Endothelial cell of umbilical vein (primary cell): ENCODE data around the gene DCC. TPM values are rescaled to one million over a fixed set of nuclear protein-coding genes. Genes with fewer than 3 reads are reported as not detected.

Experiments used
- BruUV-seq: library from RNA; stranded (reverse); fragments of 400-500 nt; replicated peaks from 2 replicates; lab custom pipeline; 2021; lab: Mats Ljungman, UMichigan
- CTCF ChIA-PET: fragments of 300-600, 350-600 bp; sonication (Branson Sonifier 250); formaldehyde crosslinking; loops from one replicate; lab custom pipeline; 2021; ENCODE audit warnings: antibody characterized with exemption, inconsistent platforms; lab: Charles Lee
- POLR2A ChIA-PET: fragments of 300-600, 350-600 bp; sonication (Branson Sonifier 250); formaldehyde crosslinking; loops from one replicate; lab custom pipeline; 2021; ENCODE audit warnings: antibody characterized with exemption, inconsistent platforms; lab: Charles Lee
- DNase-seq: peaks from one replicate; pipeline ENCODE4 v3.0.0-alpha.2; 2011; ENCODE audit warnings: low read depth, low spot score
- FAIRE-seq: peaks from 2 replicates; lab custom pipeline; 2011; peaks lifted over from hg19 to GRCh38; lab: Jason Lieb, UNC
- H2AFZ ChIP-seq: 2 replicates; pipeline ENCODE4 v1.6.0; 2012; ENCODE audit warnings: low read depth, low read length, control low read depth, inconsistent platforms
- H3K27ac ChIP-seq: 2 replicates; pipeline ENCODE4 v1.5.1; 2011; ENCODE audit warnings: low read depth, mild to moderate bottlenecking, control low read depth, low read length, moderate library complexity; ENCODE audit not compliant: insufficient read depth
- H3K27me3 ChIP-seq, 2 experiments: 2 replicates each; pipeline versions ENCODE4 v1.6.0 to v1.6.1; 2011; ENCODE audit warnings: low read length in 2 of 2, mixed read lengths in 1 of 2; ENCODE audit not compliant: control insufficient read depth in 2 of 2, insufficient read depth in 2 of 2
- H3K36me3 ChIP-seq, 2 experiments: 2 replicates in 1 of 2; 3 replicates in 1 of 2; pipeline ENCODE4 v1.5.1; 2011; ENCODE audit warnings: low read length in 2 of 2, mild to moderate bottlenecking in 1 of 2, moderate library complexity in 1 of 2; ENCODE audit not compliant: control insufficient read depth in 2 of 2, insufficient read depth in 2 of 2; ENCODE audit errors: extremely low read depth in 1 of 2
- H3K4me1 ChIP-seq: 3 replicates; pipeline ENCODE4 v1.5.1; 2011; ENCODE audit warnings: mild to moderate bottlenecking, low read length; ENCODE audit not compliant: control insufficient read depth, insufficient read depth; ENCODE audit errors: extremely low read depth
- H3K4me2 ChIP-seq: 2 replicates; pipeline ENCODE4 v1.6.1; 2011; ENCODE audit warnings: low read length, control low read depth, mixed read lengths; ENCODE audit not compliant: insufficient read depth
- H3K4me3 ChIP-seq, 3 experiments: fragments of 200-600 bp in 1 of 3; sonication (generic), shearing (Covaris generic) in 1 of 3; replicated peaks in 1 of 3; 2 replicates each; pipeline ENCODE4 v1.5.1; 2011 to 2016; ENCODE audit warnings: control low read depth in 3 of 3, low read length in 3 of 3, mild to moderate bottlenecking in 2 of 3, inconsistent platforms in 1 of 3, low read depth in 1 of 3, moderate library complexity in 1 of 3; ENCODE audit not compliant: insufficient read depth in 1 of 3
- H3K79me2 ChIP-seq: 2 replicates; pipeline ENCODE4 v1.6.0; 2012; ENCODE audit warnings: low read length, inconsistent platforms; ENCODE audit not compliant: control insufficient read depth, insufficient read depth
- H3K9ac ChIP-seq: replicated peaks from 2 replicates; pipeline ENCODE3; 2011; ENCODE audit warnings: low read length, control low read depth; ENCODE audit not compliant: insufficient read depth; ENCODE audit errors: extremely low read depth
- H3K9me1 ChIP-seq: replicated peaks from 3 replicates; pipeline ENCODE4 v1.6.0; 2011; ENCODE audit warnings: mild to moderate bottlenecking, low read length; ENCODE audit not compliant: control insufficient read depth, insufficient read depth; ENCODE audit errors: extremely low read depth
- H3K9me3 ChIP-seq: replicated peaks from 2 replicates; pipeline ENCODE4 v1.5.1; 2012; ENCODE audit warnings: low read length, inconsistent platforms; ENCODE audit not compliant: control insufficient read depth, insufficient read depth
- H4K20me1 ChIP-seq: replicated peaks from 2 replicates; pipeline ENCODE3; 2011; ENCODE audit warnings: mild to moderate bottlenecking, low read length; ENCODE audit not compliant: control insufficient read depth, insufficient read depth; ENCODE audit errors: extremely low read depth
- EZH2 ChIP-seq: IDR thresholded peaks from 2 replicates; pipeline ENCODE4 v1.6.1; 2012; ENCODE audit warnings: borderline replicate concordance, low read depth, mild to moderate bottlenecking, moderate library complexity, low read length, inconsistent platforms; ENCODE audit not compliant: severe bottlenecking
- FOS ChIP-seq: IDR thresholded peaks from 2 replicates; pipeline ENCODE4 v1.6.1; 2011; ENCODE audit warnings: mild to moderate bottlenecking, low read length, moderate library complexity, borderline replicate concordance; ENCODE audit not compliant: insufficient read depth
- GATA2 ChIP-seq: IDR thresholded peaks from 2 replicates; pipeline ENCODE4 v1.7.0; 2011; ENCODE audit warnings: low read depth, mild to moderate bottlenecking, moderate library complexity, mixed read lengths, low read length; ENCODE audit not compliant: insufficient read length, insufficient read depth
- JUN ChIP-seq: IDR thresholded peaks from 2 replicates; pipeline ENCODE4 v1.6.1; 2011; ENCODE audit warnings: borderline replicate concordance, low read depth; ENCODE audit not compliant: insufficient read length, insufficient read depth
- MYC ChIP-seq: IDR thresholded peaks from one replicate; pipeline ENCODE4 v1.6.1; 2011; ENCODE audit warnings: mild to moderate bottlenecking, low read depth, low read length
- POLR2A ChIP-seq: IDR thresholded peaks from 2 replicates; pipeline ENCODE4 v1.6.1; 2012; ENCODE audit warnings: low read depth, mild to moderate bottlenecking, control low read depth, low read length
- POLR2AphosphoS5 ChIP-seq: IDR thresholded peaks from 2 replicates; pipeline ENCODE4 v1.6.1; 2012; ENCODE audit warnings: low read depth, mild to moderate bottlenecking, control low read depth, low read length, moderate library complexity; ENCODE audit not compliant: insufficient read depth
- dilution Hi-C: fragments of 300-500 bp; cut with MboI; formaldehyde crosslinking; loops from one replicate; pipeline ENCODE4 v1.15.0; 2019; ENCODE audit warnings: low sequenced_read_pairs; ENCODE audit not compliant: extremely low pct_ligation_motif_present
- intact Hi-C: fragments of 100-400 bp; cut with micrococcal nuclease; formaldehyde crosslinking; loops from one replicate; pipeline ENCODE4 v1.10.0; 2022
- polyA plus RNA-seq, 4 experiments: library from polyadenylated mRNA; depleted of rRNA in 3 of 4; stranded (reverse) in 3 of 4; unstranded in 1 of 4; fragments of >200 nt; gene quantifications; 2 replicates each; pipeline versions ENCODE4 v1.2.1 to v1.2.3, GENCODE V29; 2011 to 2012; ENCODE audit warnings: missing spikeins in 1 of 4
- total RNA-seq: library from RNA; stranded (reverse); gene quantifications from 2 replicates; pipeline ENCODE4 v1.2.3, GENCODE V29; 2021
- TF ChIP-seq, protein P1 (sequence below): IDR thresholded peaks from 2 replicates; pipeline ENCODE4 v1.6.1; 2011; ENCODE audit not compliant: insufficient read depth, insufficient read length
- TF ChIP-seq, protein P2 (sequence below), 2 donors: IDR thresholded peaks; 1 replicate in 1 of 2; 2 replicates in 1 of 2; pipeline ENCODE4 v1.5.1; 2011; ENCODE audit warnings: low read length in 2 of 2, mild to moderate bottlenecking in 2 of 2, moderate library complexity in 2 of 2, control low read depth in 1 of 2, inconsistent platforms in 1 of 2, low read depth in 1 of 2; ENCODE audit not compliant: insufficient read depth in 1 of 2; ENCODE audit errors: extremely low read depth in 1 of 2

The DCC gene
- total and polyA plus RNA-seq, 2 donors (not counting 3 experiments of a cell fraction or from before 2014, with no cell fraction given): not detected

- no peak overlapping the region for H3K4me2 ChIP-seq
- CTCF ChIA-PET: no interaction called here
- H3K79me2 ChIP-seq: no peaks in the 10 kb centered on the region
- no peaks in the 10 kb centered on the region for H3K36me3 ChIP-seq
- POLR2A ChIA-PET: no interaction called here
- intact Hi-C loops (no loop called here), dilution Hi-C loops (no loop called here)
- no peaks in the 10 kb centered on the region for H3K9me3 ChIP-seq
- no peak overlapping the region for H2AFZ ChIP-seq
- H4K20me1 ChIP-seq: no peaks in the 10 kb centered on the region
- H3K4me1 ChIP-seq: no peaks in the 10 kb centered on the region
- DNase-seq (no peak), FAIRE-seq (no peak)
- no peak for TF ChIP-seq GATA2
- no peak for TF ChIP-seq FOS
- TF ChIP-seq, protein P1, sequence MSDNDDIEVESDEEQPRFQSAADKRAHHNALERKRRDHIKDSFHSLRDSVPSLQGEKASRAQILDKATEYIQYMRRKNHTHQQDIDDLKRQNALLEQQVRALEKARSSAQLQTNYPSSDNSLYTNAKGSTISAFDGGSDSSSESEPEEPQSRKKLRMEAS: no peak
- no peak for TF ChIP-seq POLR2A
- TF ChIP-seq MYC: no peak
- TF ChIP-seq JUN: no peak
- TF ChIP-seq POLR2AphosphoS5: no peak
- H3K9me1 ChIP-seq: no peaks in the 10 kb centered on the region
- no peak overlapping the region for H3K4me3 ChIP-seq
- H3K27me3 ChIP-seq: no peaks in the 10 kb centered on the region
- no peak overlapping the region for H3K9ac ChIP-seq
- no peak overlapping the region for H3K27ac ChIP-seq
- BruUV-seq: no TSS peak
These were observed 1203.7 kb downstream of the DCC start for GRCh38 chr18:53543711-53544110.

GRCh38 chr18:53544917-53545316 is 1204.9 kb downstream of the DCC start:
- intact Hi-C loops (no loop called here), dilution Hi-C loops (no loop called here)
- H3K9ac ChIP-seq: no peak overlapping the region
- H3K79me2 ChIP-seq: no peaks in the 10 kb centered on the region
- no peaks in the 10 kb centered on the region for H3K9me1 ChIP-seq
- no peak for FAIRE-seq
- H2AFZ ChIP-seq: no peak overlapping the region
- H4K20me1 ChIP-seq: no peaks in the 10 kb centered on the region
- H3K36me3 ChIP-seq: no peaks in the 10 kb centered on the region
- TF ChIP-seq GATA2: no peak
- TF ChIP-seq POLR2AphosphoS5: no peak
- TF ChIP-seq FOS: no peak
- TF ChIP-seq JUN: no peak
- TF ChIP-seq, protein P2, sequence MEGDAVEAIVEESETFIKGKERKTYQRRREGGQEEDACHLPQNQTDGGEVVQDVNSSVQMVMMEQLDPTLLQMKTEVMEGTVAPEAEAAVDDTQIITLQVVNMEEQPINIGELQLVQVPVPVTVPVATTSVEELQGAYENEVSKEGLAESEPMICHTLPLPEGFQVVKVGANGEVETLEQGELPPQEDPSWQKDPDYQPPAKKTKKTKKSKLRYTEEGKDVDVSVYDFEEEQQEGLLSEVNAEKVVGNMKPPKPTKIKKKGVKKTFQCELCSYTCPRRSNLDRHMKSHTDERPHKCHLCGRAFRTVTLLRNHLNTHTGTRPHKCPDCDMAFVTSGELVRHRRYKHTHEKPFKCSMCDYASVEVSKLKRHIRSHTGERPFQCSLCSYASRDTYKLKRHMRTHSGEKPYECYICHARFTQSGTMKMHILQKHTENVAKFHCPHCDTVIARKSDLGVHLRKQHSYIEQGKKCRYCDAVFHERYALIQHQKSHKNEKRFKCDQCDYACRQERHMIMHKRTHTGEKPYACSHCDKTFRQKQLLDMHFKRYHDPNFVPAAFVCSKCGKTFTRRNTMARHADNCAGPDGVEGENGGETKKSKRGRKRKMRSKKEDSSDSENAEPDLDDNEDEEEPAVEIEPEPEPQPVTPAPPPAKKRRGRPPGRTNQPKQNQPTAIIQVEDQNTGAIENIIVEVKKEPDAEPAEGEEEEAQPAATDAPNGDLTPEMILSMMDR (IDR thresholded peaks at IDR 0.05; ENCODE audit: extremely low read depth in 1 of 2, insufficient read depth in 1 of 2, low read depth in 1 of 2, low read length in 2 of 2): no peak
- no peak for TF ChIP-seq POLR2A
- TF ChIP-seq MYC: no peak
- no peak for TF ChIP-seq EZH2
- TF ChIP-seq, protein P1: no peak
- DNase-seq: no peak
- POLR2A ChIA-PET: no interaction called here
- H3K27me3 ChIP-seq: no peaks in the 10 kb centered on the region
- BruUV-seq: no TSS peak
- no peak overlapping the region for H3K27ac ChIP-seq
- no peaks in the 10 kb centered on the region for H3K4me1 ChIP-seq
- H3K9me3 ChIP-seq: no peaks in the 10 kb centered on the region
- no peak overlapping the region for H3K4me3 ChIP-seq
- CTCF ChIA-PET: no interaction called here
- H3K4me2 ChIP-seq: no peak overlapping the region
